ENCODE data around the gene VEGFA.

DNA sequence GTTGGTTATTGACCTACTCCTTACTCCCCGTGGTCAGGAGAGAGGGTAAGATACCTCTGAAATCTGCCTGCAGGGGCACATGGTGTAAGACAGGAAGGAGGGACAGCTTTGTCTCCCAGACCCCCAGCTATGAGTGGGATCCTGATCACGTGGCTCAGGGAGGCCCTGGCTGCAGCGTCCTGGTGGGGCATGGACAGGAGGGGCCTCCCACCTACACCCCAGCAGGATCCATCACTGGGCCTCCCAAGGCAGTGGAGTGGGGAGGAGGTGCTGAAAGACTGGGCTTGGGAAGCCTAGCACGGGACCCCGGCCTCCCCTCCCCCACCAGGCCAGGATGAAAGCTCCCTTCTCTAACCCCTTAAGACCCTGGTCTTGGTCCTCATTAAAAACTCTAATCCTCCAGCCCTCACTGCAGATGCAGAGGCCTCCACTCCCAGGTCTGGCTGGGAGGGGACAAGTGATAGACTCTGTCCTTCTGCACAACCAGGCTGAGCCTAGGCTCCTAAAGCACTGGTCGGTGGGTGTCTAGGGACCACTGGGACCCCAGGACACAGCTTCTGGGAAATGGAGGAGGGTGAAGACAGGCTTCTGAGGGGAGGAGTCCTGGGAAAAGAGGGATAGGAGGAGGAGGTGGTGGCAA is 29.6 kb upstream of the VEGFA start:
- TF ChIP-seq CTCF (conservative IDR thresholded peaks at IDR 0.05; ENCODE audit: low read depth, low read length) = no peak
- TF ChIP-seq EZH2 (IDR thresholded peaks at IDR 0.05; ENCODE audit: borderline replicate concordance, low read depth, low read length, poor library complexity, severe bottlenecking) = no peak

Data from A673 (cell line).